HG03469 (cell line): Measurements from ENCODE around the gene GPRC5A.
A peak's percentile ranks its signal among the peaks of the same experiment; 100 is the strongest.

Experiments
- ATAC-seq: cut with Tn5 transposase; IDR thresholded peaks from one replicate; pipeline ENCODE4 v1.9.1; 2021; ENCODE audit warnings: mild to moderate bottlenecking, moderate library complexity, moderate number of reproducible peaks; ENCODE audit not compliant: unreplicated experiment

The GPRC5A gene

DNA sequence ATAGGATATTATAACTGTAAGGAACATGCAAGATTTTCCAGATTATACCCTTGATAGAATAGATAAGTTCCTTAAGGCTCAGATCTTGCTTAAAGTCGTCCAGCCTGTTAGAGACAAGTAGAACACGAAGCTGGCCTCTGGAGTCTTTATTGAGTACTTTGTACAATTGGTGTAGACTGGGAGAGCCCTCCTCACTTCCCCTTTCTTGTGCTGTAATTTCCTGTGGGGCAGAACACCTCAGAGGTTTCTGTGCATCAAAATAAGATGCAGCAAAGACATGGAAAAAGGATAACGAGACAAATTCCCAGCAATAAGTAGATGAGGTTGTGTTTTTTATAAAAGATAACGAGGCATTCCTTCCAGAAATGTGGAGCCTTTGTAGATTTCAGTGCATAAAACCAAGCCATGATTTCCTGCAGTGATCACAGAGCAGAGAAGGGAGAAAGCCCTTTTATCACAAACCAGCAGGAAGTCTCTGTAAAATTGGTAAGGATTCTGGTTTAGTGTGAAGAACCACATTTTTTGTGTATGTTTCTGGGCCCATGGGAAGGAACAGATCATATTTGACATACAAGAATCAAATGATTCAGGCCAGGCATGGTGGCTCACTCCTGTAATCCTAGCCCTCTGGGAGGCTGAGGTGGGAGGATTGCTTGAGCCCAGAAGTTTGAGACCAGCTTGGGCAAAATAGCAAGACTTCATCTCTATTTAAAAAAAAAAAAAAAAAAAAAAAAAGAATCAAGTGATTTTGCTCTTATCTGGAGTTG, 18.0 kb downstream of the GPRC5A start:
- ATAC-seq, result no peak

DNA sequence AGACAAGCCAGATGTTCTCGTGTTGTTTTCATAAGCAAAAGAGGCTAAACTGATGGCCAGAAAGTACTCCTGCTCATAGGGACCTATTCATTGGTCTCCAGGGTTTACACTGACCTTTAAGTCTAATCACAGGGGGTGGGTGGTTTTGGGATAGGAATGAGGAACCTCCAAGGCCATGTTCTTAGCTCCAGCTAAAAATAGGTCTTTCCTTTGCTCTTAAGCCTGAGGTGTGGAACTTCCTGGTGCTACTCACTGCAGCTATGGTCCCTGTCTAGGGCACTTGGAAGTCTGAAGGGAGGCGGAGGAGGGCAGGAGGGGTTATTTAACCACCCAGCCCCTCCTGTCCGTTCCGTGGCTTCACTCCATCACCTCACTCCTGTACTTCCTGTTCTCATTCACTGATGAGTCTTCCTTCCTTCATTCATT, 18.6 kb downstream of the GPRC5A start:
- no peak for ATAC-seq

- ATAC-seq, result no peak
Measured at GRCh38 chr12:12912711-12913110, 21.3 kb downstream of the GPRC5A start.

DNA sequence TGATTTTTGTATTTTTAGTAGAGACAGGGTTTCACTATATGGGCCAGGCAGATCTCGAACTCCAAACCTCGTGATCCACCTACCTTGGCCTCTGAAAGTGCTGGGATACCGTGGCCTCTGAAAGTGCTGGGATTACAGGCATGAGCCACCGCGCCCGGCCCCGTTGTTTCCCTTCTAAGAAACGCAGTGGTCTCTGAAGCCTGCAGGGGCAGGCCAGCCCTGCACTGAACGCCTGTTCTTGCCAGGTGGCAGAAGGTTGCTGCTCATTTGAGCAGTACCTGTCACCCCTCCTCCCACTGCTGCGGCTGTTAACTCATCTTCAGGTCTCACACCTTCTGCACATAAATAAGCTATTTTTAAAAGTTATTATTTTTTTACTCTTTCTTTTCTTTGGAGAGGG, 24.3 kb downstream of the GPRC5A start:
- ATAC-seq, result no peak

DNA sequence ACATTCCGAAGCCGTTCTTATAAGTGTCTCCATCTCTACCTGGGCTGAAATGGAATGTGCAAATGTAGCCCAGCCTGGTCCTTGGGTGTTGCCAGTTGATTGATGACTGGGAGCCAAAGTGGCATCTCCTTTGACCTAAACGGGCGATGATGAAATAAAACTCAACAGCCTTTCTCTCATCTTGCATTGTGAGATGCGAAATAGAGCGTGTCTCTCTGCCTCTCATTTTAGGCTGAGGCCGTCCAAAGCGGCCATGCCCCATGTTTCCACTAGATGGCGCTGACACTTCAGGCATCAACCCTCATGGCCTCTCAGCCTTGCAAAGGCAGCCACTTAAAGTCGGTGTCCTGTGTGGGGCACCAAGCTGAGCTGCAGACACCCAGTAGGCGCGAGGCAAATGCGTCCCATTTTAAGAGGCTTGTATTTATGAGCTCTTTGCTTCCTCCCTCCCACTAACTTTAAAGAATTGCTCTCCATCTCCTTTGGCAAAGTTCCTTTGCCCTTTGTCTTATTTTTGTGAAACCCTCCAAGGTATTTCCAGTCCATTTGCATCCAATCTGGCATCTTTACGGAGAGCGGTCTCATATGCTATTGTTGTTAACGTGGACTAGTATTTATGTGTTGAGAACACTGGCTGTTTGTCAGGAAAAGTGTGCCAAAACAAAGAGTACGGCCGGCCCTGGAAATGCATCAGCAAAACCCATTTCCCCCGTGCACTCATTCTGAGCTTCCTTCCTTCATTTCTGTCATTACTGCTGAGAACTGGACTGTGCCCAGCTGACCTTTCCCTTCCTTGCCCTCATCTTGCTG, 25.0 kb downstream of the GPRC5A start:
- ATAC-seq, result peak; percentile 93

- no peak for ATAC-seq
Measured at GRCh38 chr12:12917517-12917916, 26.2 kb downstream of the GPRC5A start.

GRCh38 chr12:12918781-12919389, 27.5 kb downstream of the GPRC5A start:
- ATAC-seq, result no peak

GRCh38 chr12:12919666-12920435, 28.5 kb downstream of the GPRC5A start:
- no peak for ATAC-seq

DNA sequence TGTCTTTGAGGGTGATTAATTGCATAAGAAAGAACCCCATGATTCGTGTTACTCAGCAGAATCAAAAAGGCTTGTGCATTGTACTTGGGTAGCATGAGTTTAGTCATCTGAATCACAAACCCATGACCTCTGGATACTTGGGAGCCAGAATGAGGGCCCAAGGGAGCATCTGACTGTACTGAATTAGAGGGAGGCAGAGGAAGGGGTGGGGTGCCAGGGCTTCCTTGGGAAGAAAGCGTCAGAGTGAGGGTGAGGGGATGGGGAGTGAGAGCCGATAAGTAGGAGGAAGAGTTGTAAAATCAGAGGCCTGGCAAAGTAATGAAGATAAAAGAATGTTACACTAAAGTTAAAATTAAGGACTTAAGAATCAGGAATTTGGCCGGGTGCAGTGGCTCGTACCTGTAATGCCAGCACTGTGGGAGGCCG, 30.8 kb downstream of the GPRC5A start:
- no peak for ATAC-seq

- ATAC-seq, result no peak
Measured at GRCh38 chr12:12922978-12923377, 31.6 kb downstream of the GPRC5A start.

DNA sequence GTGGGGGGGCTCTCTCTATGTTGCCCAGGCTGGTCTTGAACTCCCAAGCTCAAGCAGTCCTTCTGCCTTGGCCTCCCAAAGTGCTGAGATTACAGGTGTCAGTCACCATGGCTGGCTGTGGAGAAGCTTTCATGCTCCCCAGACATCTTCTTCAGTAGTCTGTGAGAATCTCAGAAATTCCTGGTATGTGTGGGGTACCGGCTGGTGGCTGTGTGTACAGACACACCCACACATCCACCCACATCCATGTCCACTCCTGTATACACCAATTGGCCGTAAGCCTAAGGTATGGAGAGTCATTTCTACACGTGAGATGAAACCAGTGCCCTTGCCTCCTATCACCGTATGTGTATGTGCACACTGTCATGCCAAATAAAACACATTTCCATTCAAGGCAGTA, 32.8 kb downstream of the GPRC5A start:
- ATAC-seq, result no peak

DNA sequence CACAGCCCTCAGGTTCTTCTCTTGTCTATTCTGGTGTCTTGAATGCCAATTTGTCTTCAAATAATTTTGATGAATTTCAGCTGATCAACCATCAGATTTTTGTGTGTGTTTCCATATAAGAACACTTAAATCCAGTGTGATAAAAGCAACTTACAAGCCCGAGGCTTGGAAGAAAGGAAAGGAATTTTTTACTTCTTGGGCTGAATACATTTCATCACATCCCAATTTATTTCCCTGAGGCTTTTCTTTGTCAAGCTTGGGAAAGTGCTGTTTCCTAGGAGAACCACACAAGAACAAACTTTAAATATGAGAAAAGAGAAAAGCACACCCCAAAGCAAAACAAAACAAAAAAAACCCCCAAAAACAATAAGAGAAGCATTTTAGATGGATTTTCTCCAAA, 34.0 kb downstream of the GPRC5A start:
- no peak for ATAC-seq

GRCh38 chr12:12926571-12927071, 35.3 kb downstream of the GPRC5A start:
- no peak for ATAC-seq

- ATAC-seq, result no peak
Measured at GRCh38 chr12:12927211-12928079, 36.1 kb downstream of the GPRC5A start.

DNA sequence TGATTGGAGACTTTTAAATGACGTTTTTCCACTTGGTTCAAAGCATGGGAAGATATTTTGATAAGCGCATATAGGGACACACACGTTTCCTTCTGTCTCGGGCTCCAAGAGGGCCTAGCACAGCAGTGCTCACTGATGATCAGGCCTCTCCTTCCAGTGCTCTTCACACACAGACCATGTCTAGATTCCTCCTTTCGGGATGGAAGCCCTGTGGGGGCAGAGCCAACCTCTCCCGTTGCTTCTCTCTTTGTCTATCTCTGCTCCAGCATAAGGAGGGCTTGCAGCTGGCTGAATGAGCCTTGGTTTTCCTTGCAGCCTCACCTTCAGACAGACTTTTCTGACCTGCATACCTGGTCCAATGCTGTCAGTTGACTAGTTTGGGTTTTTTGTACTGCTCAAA, 38.3 kb downstream of the GPRC5A start:
- no peak for ATAC-seq

GRCh38 chr12:12930633-12931219, 39.4 kb downstream of the GPRC5A start:
- ATAC-seq, result no peak

DNA sequence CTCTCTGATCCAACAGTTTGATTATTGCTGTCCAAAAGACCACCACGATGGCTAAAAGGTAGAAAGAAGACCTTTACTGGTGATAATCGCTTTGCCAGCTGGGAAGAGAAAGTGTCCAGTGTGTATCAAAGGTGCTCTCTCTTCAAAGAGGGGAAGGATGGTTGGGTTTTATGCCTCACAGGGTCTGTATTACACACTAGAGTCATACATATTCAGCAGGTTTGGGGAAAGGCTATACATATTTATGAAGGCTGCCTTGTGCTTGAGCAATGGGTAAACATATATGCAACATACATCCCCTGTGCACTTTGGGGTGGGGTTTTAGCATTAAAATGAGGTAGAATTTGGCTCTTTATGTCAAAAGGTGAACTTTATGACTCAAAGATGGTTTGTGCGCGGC, 42.4 kb downstream of the GPRC5A start:
- no peak for ATAC-seq

DNA sequence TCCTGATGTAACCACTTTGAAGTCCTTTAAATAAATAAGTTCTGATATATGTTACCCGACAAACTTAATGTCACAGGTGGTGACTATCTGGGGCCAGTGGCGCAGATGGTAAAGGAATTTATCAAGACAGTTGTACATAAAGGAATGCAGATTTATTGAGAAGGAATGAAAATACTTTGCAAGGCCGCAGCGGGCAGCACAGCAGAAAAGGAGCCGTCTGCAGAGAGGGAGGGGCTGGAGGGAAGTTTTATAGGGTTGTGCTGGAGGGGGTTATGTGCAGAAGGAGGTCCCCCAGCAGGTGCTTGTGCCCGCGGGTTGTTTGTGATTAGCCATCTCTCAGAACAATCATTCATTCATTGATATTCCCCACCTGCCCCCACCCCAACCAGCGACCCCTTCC, 43.2 kb downstream of the GPRC5A start:
- ATAC-seq, result no peak

GRCh38 chr12:12936983-12937491, 45.7 kb downstream of the GPRC5A start:
- ATAC-seq, result no peak
